HG03066 (cell line): ENCODE measurements around the gene TMEM181.
"Not testable (repeated sequence)": the region's sequence is repeated elsewhere in the genome, so short reads cannot be mapped to it uniquely, and the experiment has no call there.

Experiments used
- ATAC-seq: cut with Tn5 transposase; IDR thresholded peaks from one replicate; pipeline ENCODE4 v1.9.1; 2021; ENCODE audit warnings: low read depth; ENCODE audit not compliant: unreplicated experiment

The TMEM181 gene

GRCh38 chr6:158618289-158618688 lies 58.4 kb downstream of the TMEM181 start:
- not testable (repeated sequence) for ATAC-seq

GRCh38 chr6:158619922-158620801 lies 60.3 kb downstream of the TMEM181 start:
- ATAC-seq: no peak

GRCh38 chr6:158620963-158621693 lies 61.2 kb downstream of the TMEM181 start:
- no peak for ATAC-seq

GRCh38 chr6:158621694-158622544 lies 62.0 kb downstream of the TMEM181 start:
- ATAC-seq: no peak

- ATAC-seq: no peak
Observed at GRCh38 chr6:158622545-158623190, 62.8 kb downstream of the TMEM181 start.

GRCh38 chr6:158624684-158625682 lies 65.1 kb downstream of the TMEM181 start:
- no peak for ATAC-seq

GRCh38 chr6:158625881-158626305 lies 66.0 kb downstream of the TMEM181 start:
- ATAC-seq: no peak

- no peak for ATAC-seq
Observed at GRCh38 chr6:158626360-158627167, 66.7 kb downstream of the TMEM181 start.

GRCh38 chr6:158627168-158627939 lies 67.5 kb downstream of the TMEM181 start:
- no peak for ATAC-seq

GRCh38 chr6:158627940-158628211 lies 68.0 kb downstream of the TMEM181 start:
- no peak for ATAC-seq

- no peak for ATAC-seq
Observed at GRCh38 chr6:158628542-158628941, 68.7 kb downstream of the TMEM181 start.

GRCh38 chr6:158629367-158630221 lies 69.7 kb downstream of the TMEM181 start:
- ATAC-seq: no peak

GRCh38 chr6:158630938-158631616 lies 71.2 kb downstream of the TMEM181 start:
- ATAC-seq: no peak

- ATAC-seq: no peak
Observed at GRCh38 chr6:158631678-158632537, 72.0 kb downstream of the TMEM181 start.

- ATAC-seq: not testable (repeated sequence)
Observed at GRCh38 chr6:158632538-158633119, 72.7 kb downstream of the TMEM181 start.
